HFFc6 (cell line): ENCODE measurements around the gene CXCL11. TPM values are rescaled to one million over a fixed set of nuclear protein-coding genes. Genes with fewer than 3 reads are reported as not detected.

Experiments used
- DNase-seq: peaks from one replicate; pipeline ENCODE4 v3.0.0-alpha.2; 2018
- H3K27ac Mint-ChIP-seq: 2 replicates; pipeline ENCODE4 v1.8.0; 2020; ENCODE audit warnings: mild to moderate bottlenecking, mixed read lengths
- H3K27me3 Mint-ChIP-seq: 2 replicates; pipeline ENCODE4 v1.8.0; 2021; ENCODE audit warnings: mild to moderate bottlenecking, moderate library complexity, mixed read lengths; ENCODE audit not compliant: insufficient read depth
- H3K36me3 Mint-ChIP-seq: 2 replicates; pipeline ENCODE4 v1.8.0; 2021; ENCODE audit warnings: low read depth, mixed read lengths
- H3K4me1 Mint-ChIP-seq: 2 replicates; pipeline ENCODE4 v1.8.0; 2020; ENCODE audit warnings: low read depth, mixed read lengths
- H3K4me3 Mint-ChIP-seq: 2 replicates; pipeline ENCODE4 v1.8.0; 2020; ENCODE audit warnings: mild to moderate bottlenecking, moderate library complexity, mixed read lengths
- H3K9me3 Mint-ChIP-seq: 2 replicates; pipeline ENCODE4 v1.8.0; 2020; ENCODE audit warnings: mild to moderate bottlenecking, mixed read lengths
- CTCF ChIP-seq: fragments of 200-600 bp; sonication (generic); IDR thresholded peaks from 2 replicates; pipeline ENCODE4 v1.5.0; 2021; ENCODE audit warnings: antibody characterized with exemption, mild to moderate bottlenecking
- total RNA-seq, 6 experiments: library from RNA; stranded (reverse); fragmentation: NEBNext Ultra II Directional; extraction: Animal tissue kit (Norgen Biotek cat#: 25700); gene quantifications; 2 replicates in 1 of 6; 3 replicates in 5 of 6; pipeline ENCODE4 v1.2.3, GENCODE V29; 2021

The CXCL11 gene
- total RNA-seq, 6 experiments from 2014 or later, result not detected

- Mint-ChIP-seq H3K27ac (no peak overlapping the region), H3K9me3 (no peaks in the 10 kb centered on the region), H3K4me3 (no peak overlapping the region), H3K27me3 (peaks cover 22% of the 10 kb centered on the region), H3K36me3 (no peaks in the 10 kb centered on the region), H3K4me1 (no peaks in the 10 kb centered on the region)
- no peak for DNase-seq
- TF ChIP-seq CTCF, result no peak
Measured at GRCh38 chr4:76061421-76061820, 25.6 kb upstream of the CXCL11 start.

GRCh38 chr4:76060506-76060905 lies 24.6 kb upstream of the CXCL11 start:
- Mint-ChIP-seq H3K27ac (no peak overlapping the region), H3K36me3 (no peaks in the 10 kb centered on the region), H3K4me1 (no peaks in the 10 kb centered on the region), H3K27me3 (peaks cover 28% of the 10 kb centered on the region), H3K9me3 (no peaks in the 10 kb centered on the region), H3K4me3 (no peak overlapping the region)
- no peak for DNase-seq
- TF ChIP-seq CTCF, result no peak

GRCh38 chr4:76059750-76060149 lies 23.9 kb upstream of the CXCL11 start:
- TF ChIP-seq CTCF, result no peak
- Mint-ChIP-seq H3K27me3 (peaks cover 34% of the 10 kb centered on the region), H3K4me1 (no peaks in the 10 kb centered on the region), H3K27ac (no peak overlapping the region), H3K4me3 (no peak overlapping the region), H3K36me3 (no peaks in the 10 kb centered on the region), H3K9me3 (no peaks in the 10 kb centered on the region)
- DNase-seq, result no peak

GRCh38 chr4:76058888-76059426 lies 23.1 kb upstream of the CXCL11 start:
- Mint-ChIP-seq H3K27ac (no peak overlapping the region), H3K4me3 (no peak overlapping the region), H3K27me3 (peaks cover 35% of the 10 kb centered on the region)

GRCh38 chr4:76058302-76058701 lies 22.4 kb upstream of the CXCL11 start:
- H3K27me3 Mint-ChIP-seq, result peaks cover 35% of the 10 kb centered on the region
- H3K4me1 Mint-ChIP-seq, result no peaks in the 10 kb centered on the region
- H3K36me3 Mint-ChIP-seq, result no peaks in the 10 kb centered on the region
- TF ChIP-seq CTCF, result no peak
- no peak overlapping the region for H3K4me3 Mint-ChIP-seq
- H3K9me3 Mint-ChIP-seq, result no peaks in the 10 kb centered on the region
- H3K27ac Mint-ChIP-seq, result no peak overlapping the region
- DNase-seq, result no peak

More at GRCh38 chr4:76058888-76059426, 23.1 kb upstream of the CXCL11 start:
- no peaks in the 10 kb centered on the region for H3K9me3 Mint-ChIP-seq
- no peak for TF ChIP-seq CTCF
- DNase-seq, result no peak
- H3K36me3 Mint-ChIP-seq, result no peaks in the 10 kb centered on the region
- H3K4me1 Mint-ChIP-seq, result no peaks in the 10 kb centered on the region

GRCh38 chr4:76055421-76055820 lies 19.6 kb upstream of the CXCL11 start:
- Mint-ChIP-seq H3K4me1 (no peaks in the 10 kb centered on the region), H3K4me3 (no peak overlapping the region), H3K36me3 (no peaks in the 10 kb centered on the region), H3K27me3 (peaks cover 29% of the 10 kb centered on the region), H3K27ac (no peak overlapping the region), H3K9me3 (no peaks in the 10 kb centered on the region)
- TF ChIP-seq CTCF, result no peak
- no peak for DNase-seq
